Endothelial cell of umbilical vein (primary cell): ENCODE measurements around the gene R3HDM2.

Source experiments
- CTCF ChIP-seq, 2 donors: IDR thresholded peaks; 1 replicate in 1 of 2; 2 replicates in 1 of 2; pipeline ENCODE4 v1.5.1; 2011; ENCODE audit warnings: low read length in 2 of 2, mild to moderate bottlenecking in 2 of 2, moderate library complexity in 2 of 2, control low read depth in 1 of 2, inconsistent platforms in 1 of 2, low read depth in 1 of 2; ENCODE audit not compliant: insufficient read depth in 1 of 2; ENCODE audit errors: extremely low read depth in 1 of 2
- POLR2A ChIP-seq: IDR thresholded peaks from 2 replicates; pipeline ENCODE4 v1.6.1; 2012; ENCODE audit warnings: low read depth, mild to moderate bottlenecking, control low read depth, low read length

GRCh38 chr12:57459055-57459749, 28.4 kb upstream of the R3HDM2 start:
- TF ChIP-seq CTCF (IDR thresholded peaks at IDR 0.05; ENCODE audit: extremely low read depth in 1 of 2, insufficient read depth in 1 of 2, low read depth in 1 of 2, low read length in 2 of 2) (peak; percentile 96 to 97), POLR2A (peak; percentile 63)
